ENCODE data around the gene NHEJ1. TPM values are rescaled to one million over a fixed set of nuclear protein-coding genes. Genes with fewer than 3 reads are reported as not detected.

NHEJ1 gene
- total RNA-seq, 6 experiments from 2014 or later: 5.8 to 16.7 (median 10.9) TPM

DNA sequence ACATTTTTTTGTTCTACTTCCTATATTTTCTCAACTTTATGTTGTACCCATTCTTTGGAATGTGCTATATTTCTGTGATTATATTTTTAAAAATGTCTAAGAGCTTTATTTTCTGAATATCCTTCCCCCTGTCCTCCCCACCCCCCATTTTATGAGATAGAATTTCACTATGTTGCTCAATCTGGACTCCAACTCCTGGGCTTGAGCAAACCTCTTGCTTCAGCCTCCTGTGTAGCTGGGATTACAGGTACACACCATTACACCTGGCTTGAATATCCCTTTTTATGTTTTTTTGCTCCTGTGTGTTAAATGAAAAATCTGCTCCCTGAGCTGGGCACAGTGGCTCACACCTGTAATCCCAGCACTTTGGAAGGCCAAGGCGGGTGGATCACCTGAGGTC, 36.8 kb upstream of the NHEJ1 start:
- Histone ChIP-seq H3K27me3 (no peaks in the 10 kb centered on the region), H3K36me3 (no peaks in the 10 kb centered on the region), H3K4me1 (no peaks in the 10 kb centered on the region), H3K27ac (no peak overlapping the region), H3K9me3 (no peaks in the 10 kb centered on the region), H3K4me3 (no peak overlapping the region)
- ATAC-seq (no peak), DNase-seq (no peak)
- intact Hi-C loops (cut with DNase I): no loop called here
- 89% methylated on average over 1 of the region's 1 CpG for WGBS (ENCODE audit: insufficient coverage, low coverage, low lambda C conversion rate, missing lambda C conversion rate)
- TF ChIP-seq, protein P1, sequence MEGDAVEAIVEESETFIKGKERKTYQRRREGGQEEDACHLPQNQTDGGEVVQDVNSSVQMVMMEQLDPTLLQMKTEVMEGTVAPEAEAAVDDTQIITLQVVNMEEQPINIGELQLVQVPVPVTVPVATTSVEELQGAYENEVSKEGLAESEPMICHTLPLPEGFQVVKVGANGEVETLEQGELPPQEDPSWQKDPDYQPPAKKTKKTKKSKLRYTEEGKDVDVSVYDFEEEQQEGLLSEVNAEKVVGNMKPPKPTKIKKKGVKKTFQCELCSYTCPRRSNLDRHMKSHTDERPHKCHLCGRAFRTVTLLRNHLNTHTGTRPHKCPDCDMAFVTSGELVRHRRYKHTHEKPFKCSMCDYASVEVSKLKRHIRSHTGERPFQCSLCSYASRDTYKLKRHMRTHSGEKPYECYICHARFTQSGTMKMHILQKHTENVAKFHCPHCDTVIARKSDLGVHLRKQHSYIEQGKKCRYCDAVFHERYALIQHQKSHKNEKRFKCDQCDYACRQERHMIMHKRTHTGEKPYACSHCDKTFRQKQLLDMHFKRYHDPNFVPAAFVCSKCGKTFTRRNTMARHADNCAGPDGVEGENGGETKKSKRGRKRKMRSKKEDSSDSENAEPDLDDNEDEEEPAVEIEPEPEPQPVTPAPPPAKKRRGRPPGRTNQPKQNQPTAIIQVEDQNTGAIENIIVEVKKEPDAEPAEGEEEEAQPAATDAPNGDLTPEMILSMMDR (IDR thresholded peaks at IDR 0.05): no peak
- TF ChIP-seq POLR2A (IDR thresholded peaks at IDR 0.05): no peak

DNA sequence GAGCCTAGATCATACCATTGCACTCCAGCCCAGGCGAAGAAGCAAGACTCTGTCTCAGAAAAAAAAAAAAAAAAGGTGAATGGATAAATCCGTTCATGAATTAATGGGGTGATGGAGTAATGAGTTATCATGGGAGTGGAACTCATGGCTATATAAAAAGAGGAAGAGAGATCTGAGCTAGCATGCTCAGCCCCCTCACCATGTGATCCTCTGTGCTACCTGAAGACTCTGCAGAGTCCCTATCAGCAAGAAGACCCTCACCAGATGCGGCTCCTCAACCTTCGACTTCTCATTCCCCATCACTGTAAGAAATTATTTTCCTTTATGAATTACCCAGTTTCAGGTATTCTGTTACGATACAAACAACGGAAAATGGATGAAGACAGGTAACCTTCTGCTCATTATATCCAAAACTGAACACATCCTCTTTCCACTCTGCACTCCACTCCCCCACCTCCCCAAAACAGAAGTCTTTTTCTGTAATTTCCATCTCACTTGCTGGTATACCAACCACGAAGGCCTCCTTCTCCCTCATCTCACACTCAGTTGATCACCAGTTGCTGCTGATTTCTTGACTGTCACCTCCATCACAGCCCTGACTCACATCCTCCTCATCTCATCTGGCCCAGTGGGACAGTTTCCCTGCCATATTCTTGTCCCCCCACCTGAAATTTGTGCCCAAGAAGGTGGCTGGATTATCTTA, 26.3 kb upstream of the NHEJ1 start:
- Histone ChIP-seq H3K4me3 (no peak overlapping the region), H3K9me3 (no peaks in the 10 kb centered on the region), H3K27me3 (no peaks in the 10 kb centered on the region), H3K4me1 (no peaks in the 10 kb centered on the region), H3K36me3 (peaks cover 0 to 31% (median 10%) of the 10 kb centered on the region in 4 donors), H3K27ac (no peak overlapping the region)
- intact Hi-C loops (cut with DNase I): no loop called here
- no peak for DNase-seq
- TF ChIP-seq, protein P1 (IDR thresholded peaks at IDR 0.05): no peak
- no peak for TF ChIP-seq POLR2A (IDR thresholded peaks at IDR 0.05)
- ATAC-seq: no peak
- 87% methylated on average over 5 of the region's 7 CpGs for WGBS (ENCODE audit: insufficient coverage, low coverage, low lambda C conversion rate, missing lambda C conversion rate)

DNA sequence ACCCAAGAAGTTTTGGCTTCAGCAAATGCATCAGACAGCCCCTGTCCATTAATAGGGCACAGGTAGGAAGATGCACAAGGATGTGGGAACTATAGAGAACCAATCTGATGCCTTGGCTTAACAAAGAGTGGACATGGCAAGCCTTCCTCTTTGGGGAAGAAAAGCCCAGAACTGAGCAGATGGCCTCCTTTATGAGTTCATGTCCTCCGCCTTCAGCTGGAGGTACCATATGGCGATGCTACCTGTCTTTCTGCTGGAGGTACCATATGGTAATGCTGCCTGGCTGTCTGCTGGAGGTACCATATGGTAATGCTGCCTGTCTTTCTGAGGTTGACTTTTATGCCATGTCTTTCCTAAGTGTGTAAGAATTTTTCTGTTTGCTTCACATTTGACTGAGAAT, 23.5 kb upstream of the NHEJ1 start:
- H3K9me3 ChIP-seq: no peaks in the 10 kb centered on the region
- intact Hi-C loops (cut with DNase I): no loop called here
- TF ChIP-seq, protein P1 (IDR thresholded peaks at IDR 0.05): no peak
- no peak for TF ChIP-seq POLR2A (IDR thresholded peaks at IDR 0.05)
- DNase-seq: no peak
- H3K4me3 ChIP-seq: no peak overlapping the region
- no peaks in the 10 kb centered on the region for H3K27me3 ChIP-seq
- peaks cover 0 to 55% (median 19%) of the 10 kb centered on the region in 4 donors for H3K36me3 ChIP-seq
- peaks cover 0 to 7% (median 1%) of the 10 kb centered on the region in 4 donors for H3K4me1 ChIP-seq
- no peak overlapping the region for H3K27ac ChIP-seq
- ATAC-seq: no peak
- WGBS (ENCODE audit: insufficient coverage, low coverage, low lambda C conversion rate, missing lambda C conversion rate): 100% methylated on average over 2 of the region's 2 CpGs

DNA sequence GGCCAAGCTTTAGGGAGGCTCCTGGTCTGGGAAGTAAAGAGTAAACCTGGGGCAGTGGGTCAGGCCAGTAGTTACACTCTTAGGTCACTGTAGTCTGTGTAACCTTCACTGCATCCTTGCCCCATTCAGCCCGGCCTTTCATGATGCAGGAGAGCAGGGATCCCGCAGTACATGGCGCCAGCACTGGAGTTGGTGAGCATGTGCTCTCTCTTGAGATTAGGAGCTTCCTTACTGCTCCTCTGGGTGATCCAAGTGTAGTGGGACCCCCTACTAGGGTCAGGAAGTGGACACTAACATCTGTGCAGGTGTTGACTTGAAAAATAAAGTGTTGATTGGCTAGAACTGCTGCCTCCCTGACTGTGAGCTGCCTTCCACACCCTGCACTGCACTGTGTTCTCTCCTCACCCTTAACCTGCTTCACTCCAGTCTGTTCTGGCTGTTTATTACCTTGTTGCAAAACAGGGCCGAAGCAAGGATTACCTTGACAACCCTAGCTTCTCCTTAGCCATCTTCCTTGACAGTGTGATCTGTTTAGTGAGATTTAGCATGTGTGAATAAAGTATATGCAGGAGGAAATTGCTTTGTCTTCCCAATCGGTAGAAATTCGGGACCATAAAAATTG, 22.6 kb upstream of the NHEJ1 start:
- ATAC-seq: no peak
- H3K36me3 ChIP-seq: peaks cover 0 to 55% (median 19%) of the 10 kb centered on the region in 4 donors

More for the DNA sequence above, 22.6 kb upstream of the NHEJ1 start:
- Histone ChIP-seq H3K27me3 (no peaks in the 10 kb centered on the region), H3K27ac (no peak overlapping the region), H3K9me3 (no peaks in the 10 kb centered on the region), H3K4me1 (peaks cover 0 to 12% (median 4%) of the 10 kb centered on the region in 4 donors), H3K4me3 (no peak overlapping the region)
- TF ChIP-seq POLR2A (IDR thresholded peaks at IDR 0.05): no peak
- TF ChIP-seq, protein P1 (IDR thresholded peaks at IDR 0.05): no peak
- no peak for DNase-seq
- 88% methylated on average over 3 of the region's 6 CpGs for WGBS (ENCODE audit: insufficient coverage, low coverage, low lambda C conversion rate, missing lambda C conversion rate)
- intact Hi-C loops (cut with DNase I): no loop called here
